HG02885 (cell line): ENCODE data around the gene CGB2.
"Not testable (repeated sequence)": the region's sequence is repeated elsewhere in the genome, so short reads cannot be mapped to it uniquely, and the experiment has no call there.

ENCODE experiments used
- ATAC-seq: cut with Tn5 transposase; IDR thresholded peaks from one replicate; pipeline ENCODE4 v1.9.1; 2021; ENCODE audit warnings: mild to moderate bottlenecking; ENCODE audit not compliant: unreplicated experiment, poor library complexity

CGB2 gene

DNA sequence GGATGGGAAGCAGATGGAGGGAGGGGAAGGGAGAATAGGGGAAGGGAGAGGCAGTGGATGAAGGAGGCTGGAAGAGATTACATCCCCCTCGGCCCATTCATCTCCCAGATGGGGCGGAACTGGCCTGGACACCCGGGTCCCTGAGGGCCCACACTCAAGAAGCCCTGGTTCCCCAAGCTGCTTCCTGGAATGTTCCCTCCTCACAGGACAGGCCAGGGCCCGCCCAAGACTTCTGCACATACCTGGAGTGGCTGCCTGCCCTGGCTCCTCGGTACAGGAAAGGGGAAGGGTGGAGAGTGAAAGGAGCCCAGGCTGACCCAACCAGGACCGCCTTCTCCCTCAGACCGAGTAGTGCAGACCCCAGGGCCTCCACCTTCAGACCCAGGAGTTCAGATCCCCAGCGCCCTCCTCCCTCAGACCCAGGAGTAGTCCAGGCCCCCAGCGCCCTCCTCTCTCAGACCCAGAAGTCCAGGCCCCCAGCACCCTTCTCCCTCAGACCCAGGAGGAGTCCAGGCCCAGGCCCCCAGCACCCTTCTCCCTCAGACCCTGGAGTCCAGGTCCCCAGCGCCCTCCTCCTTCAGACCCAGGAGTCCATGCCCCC is 32.4 kb downstream of the CGB2 start:
- no peak for ATAC-seq

DNA sequence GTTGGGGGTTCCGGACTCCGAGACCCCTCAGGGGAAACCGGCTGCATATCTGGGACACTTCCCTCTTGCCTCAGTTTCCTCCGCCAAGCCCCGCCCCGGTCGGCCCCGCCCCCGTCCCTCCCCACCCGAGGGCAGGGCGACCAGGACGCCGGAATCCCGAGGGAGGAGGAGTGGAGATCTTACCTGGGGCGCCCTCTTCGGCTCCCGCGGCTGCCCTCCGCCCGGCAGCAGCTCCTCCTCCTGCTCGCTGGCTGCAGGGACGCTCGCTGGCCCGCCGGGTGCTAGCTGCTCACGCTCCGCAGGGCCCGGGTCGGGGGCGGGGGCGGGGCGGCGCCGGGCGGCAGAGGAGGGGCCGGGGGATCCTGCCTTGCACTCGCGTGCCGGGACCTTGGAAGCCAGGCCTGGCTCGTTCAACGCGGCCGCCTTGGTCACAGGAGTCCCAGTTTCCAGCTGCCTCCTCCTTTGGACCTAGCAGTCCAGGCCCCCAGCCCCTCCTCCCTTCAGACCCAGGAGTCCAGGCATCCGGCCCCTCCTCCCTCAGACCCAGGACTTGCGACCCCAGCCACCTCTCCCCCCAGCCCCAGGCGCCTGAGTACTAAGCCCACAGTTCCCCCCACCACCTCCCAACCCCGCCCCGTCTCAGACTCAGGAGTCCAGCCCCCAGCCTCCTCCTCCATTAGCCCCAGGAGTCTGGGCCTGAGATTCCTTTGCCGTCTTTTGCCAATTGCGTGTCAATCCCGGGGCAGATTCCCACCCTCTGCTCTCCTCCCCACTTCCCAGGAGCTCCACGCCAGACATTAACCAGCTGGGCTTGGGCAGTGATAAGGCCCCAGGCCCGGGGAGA is 33.3 kb downstream of the CGB2 start, which contains the start of gene NTF4:
NTF4 (minus strand) TSS at position 51 of the 844 bp plus-strand sequence. CDS start 2,821 bp downstream, outside the sequence.
- ATAC-seq, result no peak

DNA sequence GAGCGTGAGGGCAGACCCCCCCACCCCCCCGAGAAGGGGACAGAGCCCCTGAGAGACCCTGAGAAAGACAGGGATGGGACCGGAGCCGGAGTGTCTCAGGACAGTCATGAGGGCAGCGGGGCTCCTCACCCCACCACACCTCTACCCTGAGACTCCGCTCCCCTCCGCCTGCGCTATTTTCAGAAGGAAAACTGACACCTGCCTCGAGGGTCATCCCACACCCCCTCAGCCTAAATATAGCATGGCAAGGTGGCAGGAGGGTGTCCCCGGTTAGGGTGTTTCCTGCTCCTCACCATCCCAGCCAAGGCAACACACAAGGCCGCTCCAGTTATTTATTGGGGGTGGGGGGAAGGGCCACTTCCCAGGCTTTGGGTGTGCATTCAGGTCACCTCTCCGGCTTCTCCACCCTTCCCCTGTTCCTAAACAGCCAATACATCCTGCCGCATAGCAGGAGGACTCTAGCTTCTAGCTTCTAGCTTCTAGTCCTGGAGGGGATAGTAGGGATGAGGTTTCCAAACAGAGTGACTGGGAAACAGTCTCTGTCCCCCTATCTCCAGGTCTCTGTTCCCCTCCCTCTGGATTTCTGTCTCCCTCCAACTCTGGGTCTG is 34.3 kb downstream of the CGB2 start:
- no peak for ATAC-seq

DNA sequence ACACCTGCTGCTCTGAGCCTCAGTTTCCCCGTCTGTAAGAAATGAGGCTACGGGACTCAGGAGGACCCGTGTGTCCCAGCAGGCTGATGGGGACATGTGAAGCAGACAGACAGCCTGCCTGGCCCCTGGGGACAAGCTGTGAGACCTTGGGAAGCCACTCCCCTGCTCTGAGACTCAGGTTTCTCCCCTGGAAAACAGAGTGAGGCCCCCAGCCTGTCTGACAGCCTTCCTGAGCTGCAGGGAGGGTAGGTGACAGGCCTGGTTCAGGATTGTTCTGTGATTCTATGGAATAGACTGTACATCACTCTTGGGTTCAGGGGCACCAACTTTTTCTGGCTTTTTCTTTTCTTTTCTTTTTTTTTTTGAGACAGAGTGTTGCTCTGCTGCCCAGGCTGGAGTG is 35.9 kb downstream of the CGB2 start:
- no peak for ATAC-seq

DNA sequence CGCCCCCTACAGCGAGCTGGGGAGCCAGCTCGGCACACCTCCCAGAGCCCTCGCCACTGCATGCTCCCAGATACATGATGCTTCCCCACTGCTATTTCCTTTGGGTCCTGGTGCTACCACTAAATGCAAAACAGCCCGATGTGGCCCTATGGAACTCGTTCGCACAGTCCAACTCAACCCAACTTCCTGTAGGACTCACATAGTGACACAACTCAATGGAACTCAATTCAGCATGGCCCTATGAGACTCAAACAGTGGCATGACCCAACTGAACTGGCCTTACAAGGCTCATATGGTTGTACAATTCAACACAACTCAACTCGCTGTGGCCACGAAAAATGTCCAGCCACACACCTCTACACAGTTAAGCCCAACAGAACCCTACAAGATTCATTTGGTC is 37.3 kb downstream of the CGB2 start:
- no peak for ATAC-seq

DNA sequence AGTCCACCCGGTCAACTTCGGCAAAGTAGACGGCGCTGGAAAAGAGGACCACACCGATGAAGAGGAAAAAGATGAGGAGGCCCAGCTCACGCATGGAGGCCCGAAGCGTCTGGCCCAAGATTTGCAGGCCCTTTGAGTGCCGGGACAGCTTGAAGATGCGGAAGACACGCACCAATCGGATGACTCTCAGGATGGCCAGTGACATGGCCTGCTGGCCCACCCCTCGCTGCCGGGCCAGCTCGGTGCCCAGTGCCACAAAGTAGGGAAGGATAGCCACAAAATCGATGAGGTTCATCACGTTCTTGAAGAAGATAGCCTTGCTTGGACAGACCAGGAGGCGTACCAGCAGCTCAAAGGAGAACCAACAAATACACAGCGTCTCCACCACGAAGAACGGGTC is 38.7 kb downstream of the CGB2 start:
- ATAC-seq, result no peak

DNA sequence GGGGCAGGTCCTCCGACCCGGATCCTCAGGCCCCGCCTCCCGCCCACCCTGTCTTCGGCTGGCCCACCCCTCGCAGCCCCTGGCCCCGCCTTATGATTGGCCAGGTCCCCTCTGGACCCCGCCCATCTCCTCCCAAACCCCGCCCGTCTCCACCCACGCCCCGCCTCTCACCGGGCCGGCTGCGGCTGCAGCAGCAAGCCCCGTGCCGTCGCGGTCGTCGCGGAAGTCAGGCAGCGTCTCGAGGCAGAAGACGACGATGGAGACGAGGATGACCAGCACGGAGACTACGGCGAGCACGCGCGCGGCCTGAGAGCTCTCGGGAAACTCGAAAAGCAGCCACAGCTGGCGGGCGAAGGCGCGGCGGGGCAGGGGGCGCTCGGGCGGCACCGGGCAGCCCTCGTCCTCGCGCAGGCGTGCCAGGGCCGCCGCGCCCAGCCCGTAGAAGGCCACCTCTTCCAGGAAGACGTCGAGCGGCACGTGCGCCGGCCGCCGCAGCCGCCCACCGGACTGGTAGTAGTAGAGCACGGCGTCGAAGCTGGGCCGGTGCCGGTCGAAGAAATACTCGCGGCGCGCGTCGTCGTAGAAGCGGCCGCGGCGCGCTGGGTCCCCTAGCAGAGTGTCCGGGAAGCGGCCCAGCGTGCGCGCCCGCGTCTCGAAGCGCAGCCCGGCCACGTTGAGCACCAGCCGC is 40.3 kb downstream of the CGB2 start:
- ATAC-seq, result no peak

DNA sequence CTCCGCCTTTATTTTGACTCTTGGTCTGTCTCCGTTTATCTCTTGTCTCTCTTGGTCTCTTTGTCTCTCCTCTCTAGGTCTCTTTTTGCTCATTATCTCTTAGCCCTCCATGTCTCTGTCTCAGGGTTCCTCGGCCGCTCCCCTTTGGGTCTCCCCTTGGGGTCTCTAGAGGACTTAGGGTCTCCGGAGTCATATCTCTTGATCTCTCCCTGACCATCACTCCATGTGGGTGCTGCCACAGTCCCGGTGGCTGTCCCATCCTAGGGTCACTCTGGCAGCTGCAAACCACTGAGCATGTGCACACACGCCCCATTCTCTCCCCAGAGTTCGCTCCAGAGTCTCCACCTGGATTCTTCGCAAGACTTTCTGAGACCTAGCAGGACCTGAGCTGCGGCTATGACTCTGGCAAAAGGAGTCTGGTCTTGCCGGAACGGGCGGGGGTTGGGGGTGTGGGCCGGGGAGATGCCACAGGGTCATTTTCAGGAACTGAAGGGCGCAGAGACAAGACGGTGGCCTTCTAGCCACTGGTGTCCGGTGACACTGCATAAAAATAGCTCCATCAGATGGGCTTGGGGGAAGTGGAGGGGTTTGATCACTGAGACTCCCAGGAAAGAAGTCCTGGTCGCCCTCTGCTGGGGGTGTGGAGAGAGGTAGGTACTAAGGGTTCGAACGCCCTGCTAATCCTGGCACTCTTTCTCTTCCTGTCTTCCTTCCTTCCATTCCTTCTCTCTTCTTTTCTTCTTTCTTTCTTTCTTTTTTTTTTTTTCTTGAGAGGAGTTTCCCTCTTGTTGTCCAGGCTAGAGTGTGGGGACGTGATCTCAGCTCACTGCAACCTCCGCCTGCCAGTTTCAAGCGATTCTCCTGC is 42.1 kb downstream of the CGB2 start:
- ATAC-seq, result no peak

DNA sequence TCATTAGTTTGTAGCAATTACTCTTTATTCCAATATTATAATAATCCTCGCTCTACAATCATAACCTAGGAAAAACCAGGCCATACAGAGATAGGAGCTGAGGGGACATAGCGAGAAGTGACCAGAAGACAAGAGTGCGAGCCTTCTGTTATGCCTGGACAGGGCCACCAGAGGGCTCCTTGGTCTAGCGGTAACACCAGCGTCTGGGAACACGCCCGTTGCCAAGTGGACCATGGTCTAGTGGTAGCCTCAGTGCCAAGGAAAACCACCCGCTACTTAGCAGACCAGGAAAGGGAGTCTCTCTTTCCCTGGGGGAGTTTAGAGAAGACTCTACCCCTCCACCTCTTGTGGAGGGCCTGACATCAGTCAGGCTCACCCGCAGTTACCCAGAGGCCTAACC is 43.2 kb downstream of the CGB2 start:
- not testable (repeated sequence) for ATAC-seq

DNA sequence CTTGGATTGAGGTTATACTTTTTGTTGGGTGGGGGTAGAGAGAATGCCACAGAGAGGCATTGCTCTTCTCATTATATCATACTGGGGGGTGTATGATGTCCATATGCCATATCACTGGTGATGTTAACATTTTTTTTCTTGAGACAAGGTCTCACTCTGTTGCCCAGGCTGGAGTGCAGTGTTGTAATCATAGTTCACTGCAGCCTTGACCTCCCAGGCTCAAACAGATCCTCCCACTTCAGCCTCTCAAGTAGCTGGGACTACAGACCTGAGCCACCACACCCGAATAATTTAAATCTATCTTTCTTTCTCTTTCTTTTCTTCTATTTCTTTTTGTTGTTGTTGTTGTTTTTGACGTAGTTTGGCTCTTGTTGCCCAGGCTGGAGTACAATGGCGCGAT is 48.7 kb downstream of the CGB2 start:
- ATAC-seq, result no peak

DNA sequence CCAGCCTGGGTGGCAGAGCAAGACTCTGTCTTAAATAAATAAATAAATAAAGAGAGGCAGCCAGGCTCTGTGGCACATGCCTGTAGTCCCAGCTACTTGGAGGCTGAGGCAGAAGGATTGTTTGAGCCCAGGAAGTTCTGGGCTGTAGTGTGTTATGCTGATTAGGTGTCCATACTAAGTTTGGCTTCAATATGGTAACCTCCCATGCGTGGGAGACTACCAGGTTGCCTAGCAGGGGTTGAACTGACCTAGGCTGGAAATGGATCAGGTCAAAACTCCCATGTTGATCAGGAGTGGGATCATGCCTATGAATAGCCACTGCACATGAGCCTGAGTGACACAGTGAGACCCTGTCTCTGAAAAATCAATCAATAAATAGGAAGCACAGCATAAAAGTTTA is 49.6 kb downstream of the CGB2 start:
- no peak for ATAC-seq
